HG02840 (cell line): ENCODE results near the gene AFF2.

ENCODE experiments used
- ATAC-seq: cut with Tn5 transposase; IDR thresholded peaks from one replicate; pipeline ENCODE4 v1.9.1; 2021; ENCODE audit warnings: mild to moderate bottlenecking, moderate library complexity, moderate number of reproducible peaks; ENCODE audit not compliant: unreplicated experiment, low FRiP score

AFF2 gene

GRCh38 chrX:148813967-148814366 is 313.6 kb downstream of the AFF2 start:
- ATAC-seq = no peak

DNA sequence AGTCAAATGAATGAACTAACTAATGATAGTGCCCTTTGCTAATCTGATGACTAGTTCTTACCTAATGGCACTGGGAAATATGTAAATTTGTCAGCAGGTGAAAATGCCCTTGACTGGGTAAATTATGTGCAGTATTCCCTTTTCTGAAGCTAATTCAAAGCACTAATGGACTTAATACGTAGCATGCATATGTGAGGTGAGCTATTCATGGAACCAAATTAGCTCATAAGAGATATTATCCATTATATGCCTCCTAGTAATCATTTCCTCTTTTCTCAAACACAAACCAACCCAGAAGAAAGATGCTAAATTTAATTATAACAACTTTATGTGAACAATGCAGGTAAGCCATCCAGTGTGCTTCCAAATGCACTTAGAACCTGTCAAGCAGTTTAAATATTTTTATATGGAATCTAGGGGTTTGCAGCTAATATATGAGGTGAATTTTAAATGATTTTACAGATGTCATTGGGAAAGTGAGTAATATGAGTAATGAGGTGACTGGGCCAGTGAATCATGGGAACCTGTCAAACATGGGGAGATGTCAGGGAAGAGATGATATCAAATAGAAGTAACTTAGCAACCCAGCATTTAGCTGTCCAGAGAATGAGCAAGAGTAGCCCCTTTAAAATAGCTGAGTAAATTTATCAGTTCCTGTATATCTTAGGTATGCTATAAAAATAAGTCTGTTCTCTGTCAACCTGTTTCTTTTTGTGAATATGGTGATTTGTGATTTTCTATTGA is 315.0 kb downstream of the AFF2 start:
- no peak for ATAC-seq

DNA sequence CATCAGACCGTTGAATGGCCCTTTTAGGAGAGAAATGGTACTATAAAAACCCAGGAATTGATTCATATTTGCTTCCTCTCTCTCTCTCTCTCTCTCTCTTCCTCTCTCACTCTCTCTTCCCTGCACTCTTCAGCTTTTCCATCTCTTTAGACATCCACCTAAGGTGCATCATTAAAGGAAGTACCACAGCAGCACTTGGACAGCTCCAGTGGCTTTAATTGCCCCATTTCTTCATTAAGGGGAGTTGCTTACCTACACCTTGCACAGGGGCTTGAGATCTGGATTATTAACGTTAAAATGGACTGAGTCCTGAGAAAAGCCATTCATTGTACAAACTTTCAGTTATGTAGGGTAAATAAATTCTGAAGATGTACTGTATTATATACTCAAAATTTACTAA is 323.6 kb downstream of the AFF2 start:
- no peak for ATAC-seq

- no peak for ATAC-seq
These were observed 325.3 kb downstream of the AFF2 start for GRCh38 chrX:148825696-148826095.

DNA sequence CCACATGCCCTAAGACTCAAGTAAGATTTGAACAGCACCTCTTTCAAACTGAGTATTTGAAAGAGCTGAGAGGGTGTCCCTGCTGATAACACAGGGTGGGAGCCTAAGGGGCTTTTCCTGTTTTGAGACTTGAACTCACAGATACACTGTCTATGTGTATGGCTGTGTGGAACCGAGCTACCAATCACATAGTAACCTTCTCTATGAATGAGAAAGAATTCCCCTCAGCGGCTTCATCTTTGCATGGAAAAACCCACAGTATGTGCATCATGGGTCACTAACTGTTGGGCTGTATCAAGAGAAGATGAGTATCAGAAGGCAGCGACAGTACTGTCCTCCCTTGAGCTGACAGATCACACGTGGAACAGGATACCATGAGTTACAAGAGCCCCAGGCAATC is 336.3 kb downstream of the AFF2 start:
- ATAC-seq = no peak

GRCh38 chrX:148850631-148851030 is 350.2 kb downstream of the AFF2 start:
- no peak for ATAC-seq

GRCh38 chrX:148854306-148854705 is 353.9 kb downstream of the AFF2 start:
- ATAC-seq = no peak

DNA sequence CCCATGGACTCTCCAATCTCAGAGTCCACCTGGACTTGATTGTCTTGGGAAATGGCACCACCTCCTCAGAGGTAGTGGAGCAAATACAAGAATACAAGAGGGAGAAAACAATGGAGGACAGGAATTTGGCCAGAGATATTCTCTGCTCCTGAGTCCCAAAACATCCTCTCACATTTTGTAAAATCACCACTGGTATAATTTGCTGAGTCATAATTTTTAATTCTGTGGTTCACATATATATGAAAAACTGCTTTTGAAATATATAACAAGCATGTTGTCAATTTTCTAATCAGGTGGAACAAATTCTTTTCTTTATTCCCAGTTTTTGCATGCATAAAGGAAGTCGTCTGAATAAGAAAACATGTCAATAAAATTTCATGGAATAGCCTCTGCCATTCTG is 356.1 kb downstream of the AFF2 start:
- ATAC-seq = no peak

- ATAC-seq = no peak
These were observed 365.1 kb downstream of the AFF2 start for GRCh38 chrX:148865277-148866210.

DNA sequence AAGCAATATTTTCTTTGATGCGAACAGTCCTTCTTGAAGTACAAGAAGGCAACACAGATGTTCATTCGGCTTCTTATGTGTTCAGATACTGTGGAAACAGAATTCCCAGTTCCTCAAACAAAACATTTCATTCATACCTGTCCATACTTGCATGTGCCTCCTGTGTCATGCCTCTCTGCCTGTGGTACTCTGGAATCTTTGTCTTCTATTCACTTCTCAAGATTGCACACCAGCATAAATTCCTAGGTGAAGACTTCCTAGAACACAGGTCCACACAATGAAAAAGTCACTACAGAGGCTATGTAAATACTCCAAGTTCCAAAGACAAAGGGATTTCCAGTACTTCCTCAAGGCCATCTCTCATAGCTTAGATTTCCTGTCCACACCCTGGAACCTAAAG is 367.2 kb downstream of the AFF2 start:
- no peak for ATAC-seq

DNA sequence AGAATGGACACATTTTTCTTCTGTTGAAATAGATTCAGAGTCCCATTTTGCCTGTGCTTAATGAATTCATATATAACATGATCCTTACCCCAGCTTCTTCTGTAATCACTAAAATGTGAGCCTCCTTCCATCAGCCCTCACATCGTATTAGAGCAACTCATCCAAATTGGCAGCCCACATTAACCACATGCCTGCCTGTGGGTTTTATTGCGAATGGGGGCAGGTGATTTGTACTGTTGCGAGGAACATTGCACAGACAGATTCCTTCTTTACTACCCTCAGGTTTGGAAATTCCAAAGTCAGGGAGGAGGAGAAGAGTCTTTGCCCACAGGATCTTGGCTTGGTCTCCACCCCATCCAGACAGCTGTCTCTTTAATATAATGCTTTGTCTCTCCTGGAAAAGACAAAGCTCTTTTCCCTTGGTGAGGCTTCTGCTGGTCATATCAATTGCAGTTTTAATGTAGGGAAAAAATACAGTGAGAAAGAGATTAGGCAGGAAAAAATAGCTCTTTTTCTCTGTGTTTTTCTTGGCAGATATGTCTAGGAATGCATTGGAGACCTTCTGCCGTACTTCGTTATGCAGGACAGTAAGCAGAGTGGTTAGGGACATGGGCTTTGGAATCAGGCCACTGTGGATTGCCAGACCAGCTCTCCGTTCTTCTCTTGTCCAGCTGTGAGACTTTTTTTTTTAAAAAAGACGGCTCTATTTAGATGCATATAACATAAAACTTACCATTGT is 371.2 kb downstream of the AFF2 start:
- ATAC-seq = no peak

- no peak for ATAC-seq
These were observed 371.7 kb downstream of the AFF2 start for GRCh38 chrX:148872161-148872535.

- no peak for ATAC-seq
These were observed 372.5 kb downstream of the AFF2 start for GRCh38 chrX:148872881-148873280.

DNA sequence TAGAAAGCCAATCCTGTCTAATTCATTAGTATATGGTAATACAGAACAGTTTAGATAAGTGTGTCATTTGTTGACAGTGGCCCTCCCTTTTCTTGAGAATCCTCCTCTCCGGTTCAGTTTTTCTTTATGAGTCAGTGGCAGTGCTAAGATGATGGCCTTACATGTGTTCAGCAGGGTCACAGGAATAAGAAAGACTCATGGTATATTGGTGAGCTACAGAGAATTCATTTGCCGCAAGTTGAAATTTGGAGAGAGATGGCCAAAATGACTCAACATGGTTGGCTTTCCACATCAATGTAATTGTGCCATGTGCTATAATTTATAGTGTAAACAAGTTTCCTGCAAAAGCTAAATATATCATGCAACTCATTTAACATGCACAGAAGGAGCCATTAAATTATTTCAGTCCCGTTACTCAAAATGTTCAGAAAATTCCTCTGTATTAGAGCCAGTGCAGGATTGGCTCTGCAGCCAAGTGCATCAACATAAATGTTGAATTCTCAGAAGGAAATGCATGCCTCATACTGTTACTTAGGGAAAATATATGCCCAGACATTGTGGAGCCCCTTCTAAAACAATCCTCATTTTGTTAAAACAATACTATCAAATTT is 374.3 kb downstream of the AFF2 start:
- no peak for ATAC-seq

- ATAC-seq = no peak
These were observed 378.0 kb downstream of the AFF2 start for GRCh38 chrX:148878371-148878770.

- ATAC-seq = no peak
These were observed 384.8 kb downstream of the AFF2 start for GRCh38 chrX:148885203-148885602.

GRCh38 chrX:148893395-148893794 is 393.0 kb downstream of the AFF2 start:
- no peak for ATAC-seq

GRCh38 chrX:148902581-148902980 is 402.2 kb downstream of the AFF2 start:
- ATAC-seq = no peak

GRCh38 chrX:148903176-148903575 is 402.8 kb downstream of the AFF2 start:
- ATAC-seq = no peak

- ATAC-seq = no peak
These were observed 404.1 kb downstream of the AFF2 start for GRCh38 chrX:148904421-148905111.
